ENCODE results near the gene AGMO. TPM values are rescaled to one million over a fixed set of nuclear protein-coding genes. Genes with fewer than 3 reads are reported as not detected.

Gene AGMO
- total RNA-seq, 2 donors from 2014 or later: 0.27 to 13.5 TPM

DNA sequence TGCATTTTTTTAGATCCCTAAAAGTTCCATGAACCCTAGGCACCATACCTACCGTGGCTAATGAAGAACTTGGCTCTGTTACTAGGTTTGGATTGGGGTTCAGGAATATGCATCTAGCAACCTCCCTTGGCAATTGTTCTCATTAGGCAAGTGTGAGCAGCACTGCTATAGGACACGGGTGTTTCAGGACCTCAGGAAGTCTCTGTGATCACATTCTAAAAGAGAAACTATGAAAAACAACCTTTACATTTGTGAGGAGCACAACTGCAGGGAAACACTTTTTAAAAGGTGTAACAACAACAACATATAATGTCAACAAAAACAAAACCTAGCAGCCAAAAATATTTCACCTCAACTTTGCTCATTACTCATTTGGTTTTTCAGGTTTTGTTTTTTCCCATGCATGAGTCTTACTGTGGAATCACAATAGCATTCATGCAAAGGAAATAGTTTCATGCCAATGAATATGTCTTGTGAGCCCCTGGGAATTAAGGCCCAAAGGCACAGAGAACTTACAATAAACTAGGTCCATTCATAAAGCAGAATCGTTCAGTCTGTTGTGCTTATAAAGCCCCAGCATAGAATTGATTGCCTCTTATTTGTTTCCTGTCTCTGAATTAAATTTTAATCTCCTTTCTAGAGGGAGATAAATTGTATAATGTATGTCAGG is 403.5 kb downstream of the AGMO start:
- 37% methylated on average over 3 of the region's 3 CpGs for WGBS
- no peak overlapping the region for H3K27ac ChIP-seq
- DNase-seq (ENCODE audit: low spot score): no peak
- H3K4me3 ChIP-seq: no peak overlapping the region
- H3K27me3 ChIP-seq (replicated peaks; ENCODE audit: insufficient read depth): no peaks in the 10 kb centered on the region
- no peaks in the 10 kb centered on the region for H3K9me3 ChIP-seq
- H3K36me3 ChIP-seq: no peaks in the 10 kb centered on the region
- TF ChIP-seq POLR2AphosphoS5 (IDR thresholded peaks at IDR 0.05): no peak
- no peaks in the 10 kb centered on the region for H3K4me1 ChIP-seq (replicated peaks)
- intact Hi-C loops (cut with DNase I): no loop called here

Other genes starting within 250 kb of the AGMO start
- gene MEOX2, start 124.7 kb upstream of the AGMO start, total RNA-seq: 1 to 10 TPM in 1 of 2 donors, under 1 TPM in 1; 0.46 to 4.3 TPM

Measured in prostate gland (tissue), 2 donors.